Trophoblast cell (in vitro differentiated cells and primary cell): ENCODE data around the gene FAM222A.

ENCODE experiments used
- DNase-seq, 2 donors: peaks; one replicate each; pipeline ENCODE4 v3.0.0-alpha.2; 2016
- H2AFZ ChIP-seq: 2 replicates; pipeline ENCODE4 v1.6.1; 2013; ENCODE audit warnings: low read length, moderate library complexity, mild to moderate bottlenecking; ENCODE audit not compliant: insufficient read depth, poor library complexity
- H2AK5ac ChIP-seq: 2 replicates; pipeline ENCODE4 v1.6.1; 2013; ENCODE audit warnings: mild to moderate bottlenecking, low read length
- H2BK120ac ChIP-seq: 2 replicates; pipeline ENCODE4 v1.6.1; 2013; ENCODE audit warnings: low read length, mild to moderate bottlenecking, moderate library complexity; ENCODE audit not compliant: insufficient read depth, poor library complexity
- H2BK12ac ChIP-seq: 2 replicates; pipeline ENCODE4 v1.6.1; 2013; ENCODE audit warnings: mild to moderate bottlenecking, low read length, moderate library complexity
- H2BK5ac ChIP-seq: 2 replicates; pipeline ENCODE4 v1.6.1; 2013; ENCODE audit warnings: low read length, low read depth, moderate library complexity, mild to moderate bottlenecking; ENCODE audit not compliant: poor library complexity
- H3K14ac ChIP-seq: 2 replicates; pipeline ENCODE4 v1.6.1; 2013; ENCODE audit warnings: mild to moderate bottlenecking, low read length
- H3K18ac ChIP-seq: 2 replicates; pipeline ENCODE4 v1.6.1; 2013; ENCODE audit warnings: mild to moderate bottlenecking, low read length
- H3K23ac ChIP-seq: 2 replicates; pipeline ENCODE4 v1.6.1; 2013; ENCODE audit warnings: low read length
- H3K27ac ChIP-seq: 2 replicates; pipeline ENCODE4 v1.5.1; 2013; ENCODE audit warnings: low read depth, mild to moderate bottlenecking, inconsistent platforms, low read length, moderate library complexity
- H3K27me3 ChIP-seq: 2 replicates; pipeline ENCODE4 v1.6.1; 2013; ENCODE audit warnings: inconsistent platforms, mild to moderate bottlenecking, low read length, moderate library complexity; ENCODE audit not compliant: insufficient read depth
- H3K36me3 ChIP-seq, 2 experiments: 1 replicate in 1 of 2; 2 replicates in 1 of 2; pipeline ENCODE4 v1.6.1; 2013; ENCODE audit warnings: low read length in 2 of 2, mild to moderate bottlenecking in 2 of 2, moderate library complexity in 1 of 2; ENCODE audit not compliant: insufficient read depth in 2 of 2, control insufficient read depth in 1 of 2
- H3K4ac ChIP-seq: 2 replicates; pipeline ENCODE4 v1.6.1; 2013; ENCODE audit warnings: low read depth, mild to moderate bottlenecking, low read length, moderate library complexity
- H3K4me1 ChIP-seq, 2 experiments: 1 replicate in 1 of 2; 2 replicates in 1 of 2; pipeline ENCODE4 v1.6.1; 2013; ENCODE audit warnings: low read length in 2 of 2, mild to moderate bottlenecking in 2 of 2, moderate library complexity in 1 of 2; ENCODE audit not compliant: insufficient read depth in 2 of 2, control insufficient read depth in 1 of 2
- H3K4me2 ChIP-seq: 2 replicates; pipeline ENCODE4 v1.6.1; 2013; ENCODE audit warnings: inconsistent platforms, mild to moderate bottlenecking, low read length, moderate library complexity
- H3K4me3 ChIP-seq: 2 replicates; pipeline ENCODE4 v1.5.1; 2013; ENCODE audit warnings: mild to moderate bottlenecking, low read depth, low read length, inconsistent platforms
- H3K79me1 ChIP-seq: one replicate; pipeline ENCODE4 v1.6.1; 2013; ENCODE audit warnings: low read length
- H3K79me2 ChIP-seq: 2 replicates; pipeline ENCODE4 v1.6.1; 2013; ENCODE audit warnings: low read length, mild to moderate bottlenecking; ENCODE audit not compliant: control insufficient read depth, insufficient read depth, poor library complexity
- H3K9ac ChIP-seq: 2 replicates; pipeline ENCODE4 v1.6.1; 2013; ENCODE audit warnings: mild to moderate bottlenecking, low read length
- H3K9me3 ChIP-seq: 2 replicates; pipeline ENCODE4 v1.6.1; 2013; ENCODE audit warnings: low read depth, mild to moderate bottlenecking, control low read depth, inconsistent platforms, low read length; ENCODE audit not compliant: insufficient read depth
- H4K12ac ChIP-seq: 2 replicates; pipeline ENCODE4 v1.6.1; 2013; ENCODE audit warnings: low read depth, mild to moderate bottlenecking, low read length, moderate library complexity
- H4K8ac ChIP-seq: 2 replicates; pipeline ENCODE4 v1.6.1; 2013; ENCODE audit warnings: low read depth, mild to moderate bottlenecking, low read length, moderate library complexity
- H4K91ac ChIP-seq: one replicate; pipeline ENCODE4 v1.6.1; 2013; ENCODE audit warnings: low read depth, mild to moderate bottlenecking, low read length, moderate library complexity
- WGBS: extraction: QIAGEN DNeasy Blood & Tissue Kit; methylation state at CpG from one replicate; pipeline ENCODE4 v1.1.7; 2013; ENCODE audit warnings: missing lambda C conversion rate; ENCODE audit not compliant: insufficient read length, insufficient coverage; ENCODE audit errors: extremely low coverage; 5-methylcytosine and 5-hydroxymethylcytosine counted together

Gene FAM222A

DNA sequence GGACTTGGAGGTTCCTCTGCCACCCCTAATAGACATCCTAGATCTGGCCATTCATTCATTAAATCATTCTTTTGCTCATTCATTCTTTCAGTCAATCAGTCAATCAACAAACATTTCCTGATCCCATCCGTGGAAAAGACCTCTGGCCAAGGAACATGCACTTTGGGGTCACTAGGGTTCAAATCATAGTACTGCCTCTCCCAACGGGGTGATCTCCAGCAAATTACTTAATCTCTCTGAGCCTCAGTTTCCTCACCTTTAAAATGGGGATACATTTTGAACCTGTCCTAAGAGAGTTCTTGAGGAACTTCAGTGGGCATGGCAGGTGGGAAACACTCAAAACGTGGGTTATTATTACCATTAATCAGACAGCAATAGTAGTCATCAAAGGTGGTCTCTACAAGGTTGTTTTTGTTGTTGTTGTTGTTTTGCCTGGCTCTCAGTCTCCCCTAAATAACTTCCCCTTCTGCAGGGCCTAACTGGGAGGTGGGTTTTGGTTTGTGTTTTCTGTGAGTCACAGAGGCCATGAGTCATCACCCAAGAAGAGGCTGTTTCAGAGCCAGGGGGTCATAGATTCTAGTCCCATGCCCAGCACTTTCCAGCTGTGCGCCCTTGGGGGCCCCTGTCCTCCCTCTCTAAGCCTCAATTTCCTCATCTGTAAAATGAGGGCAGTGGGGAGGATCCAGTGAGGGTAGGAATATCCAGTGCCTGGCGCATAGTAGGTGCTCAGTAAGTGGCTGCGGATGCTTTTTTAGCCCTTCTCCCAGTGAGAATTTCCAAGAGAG, 16.9 kb upstream of the FAM222A start:
- no peak overlapping the region for H2BK12ac ChIP-seq
- H3K79me1 ChIP-seq: no peaks in the 10 kb centered on the region
- H3K36me3 ChIP-seq: no peaks in the 10 kb centered on the region
- H3K4me1 ChIP-seq: no peaks in the 10 kb centered on the region
- H3K27me3 ChIP-seq: no peaks in the 10 kb centered on the region
- DNase-seq: no peak
- H2BK120ac ChIP-seq: no peak overlapping the region
- no peak overlapping the region for H3K27ac ChIP-seq
- H2AK5ac ChIP-seq: no peak overlapping the region
- no peaks in the 10 kb centered on the region for H3K9me3 ChIP-seq
- no peak overlapping the region for H3K23ac ChIP-seq
- H3K14ac ChIP-seq: no peak overlapping the region
- no peak overlapping the region for H3K9ac ChIP-seq
- H3K4ac ChIP-seq: no peak overlapping the region
- H4K8ac ChIP-seq: no peak overlapping the region
- no peak overlapping the region for H4K91ac ChIP-seq
- H2AFZ ChIP-seq: no peak overlapping the region
- WGBS: no CpG with 5 or more reads among the region's 6 CpGs
- H3K4me3 ChIP-seq: no peak overlapping the region
- no peak overlapping the region for H3K18ac ChIP-seq
- H4K12ac ChIP-seq: no peak overlapping the region
- no peak overlapping the region for H3K4me2 ChIP-seq
- no peaks in the 10 kb centered on the region for H3K79me2 ChIP-seq
- H2BK5ac ChIP-seq: no peak overlapping the region

DNA sequence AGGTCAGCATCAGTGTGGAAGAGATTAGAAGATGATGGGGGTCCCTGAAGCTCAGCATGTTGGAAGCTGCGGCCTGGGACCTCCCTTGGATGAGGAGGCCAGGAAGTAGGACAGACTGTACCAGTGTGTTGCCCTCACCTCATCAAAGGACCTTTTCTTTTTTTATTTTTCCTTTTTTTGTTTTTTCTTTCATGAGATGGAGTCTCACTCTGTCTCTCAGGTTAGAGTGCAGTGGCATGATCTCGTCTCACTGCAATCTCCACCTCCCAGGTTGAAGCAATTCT, 16.4 kb upstream of the FAM222A start:
- Histone ChIP-seq H4K8ac (no peak overlapping the region), H2BK12ac (no peak overlapping the region), H3K79me2 (no peaks in the 10 kb centered on the region), H4K12ac (no peak overlapping the region), H3K4ac (no peak overlapping the region), H3K18ac (no peak overlapping the region), H3K9me3 (no peaks in the 10 kb centered on the region), H2AFZ (no peak overlapping the region), H3K4me1 (no peaks in the 10 kb centered on the region), H3K79me1 (no peaks in the 10 kb centered on the region), H3K4me3 (no peak overlapping the region), H3K9ac (no peak overlapping the region), H2BK120ac (no peak overlapping the region), H4K91ac (no peak overlapping the region), H3K14ac (no peak overlapping the region), H3K27me3 (no peaks in the 10 kb centered on the region), H2BK5ac (no peak overlapping the region), H3K36me3 (no peaks in the 10 kb centered on the region), H3K4me2 (no peak overlapping the region), H2AK5ac (no peak overlapping the region), H3K23ac (no peak overlapping the region), H3K27ac (no peak overlapping the region)
- no CpG with 5 or more reads among the region's 2 CpGs for WGBS
- no peak for DNase-seq

DNA sequence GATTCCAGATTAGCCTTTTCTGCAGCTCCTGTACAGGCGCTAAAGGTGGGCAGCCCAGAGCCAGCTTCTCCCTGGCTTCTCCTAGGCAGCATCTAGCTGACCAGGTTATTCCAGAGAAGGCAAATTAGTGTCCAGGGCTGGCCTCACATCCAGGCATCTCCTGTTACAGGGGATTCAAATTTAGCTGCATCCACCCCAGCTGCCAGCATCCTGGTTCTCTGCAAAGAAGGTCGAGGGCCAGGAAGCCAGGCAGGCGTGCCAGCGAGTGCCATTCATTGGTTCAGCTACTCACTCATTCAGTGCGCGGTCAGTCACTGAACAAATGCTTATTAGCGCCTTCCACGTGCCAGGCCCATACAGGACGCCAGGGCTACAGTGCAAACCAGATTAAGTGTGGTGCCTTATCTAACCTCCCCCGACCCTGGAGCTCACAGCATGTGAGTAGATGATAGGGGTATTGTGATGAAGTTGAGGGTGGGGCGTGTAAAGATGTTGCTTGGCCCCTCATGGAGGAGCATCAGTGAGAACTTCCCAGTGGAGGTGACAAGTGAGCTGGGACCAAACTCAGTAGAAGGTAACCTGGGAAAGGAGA, 15.7 kb upstream of the FAM222A start:
- Histone ChIP-seq H3K27me3 (no peaks in the 10 kb centered on the region), H4K12ac (no peak overlapping the region), H3K14ac (no peak overlapping the region), H3K79me2 (no peaks in the 10 kb centered on the region), H3K36me3 (no peaks in the 10 kb centered on the region), H3K4me1 (no peaks in the 10 kb centered on the region), H3K4ac (no peak overlapping the region), H3K18ac (no peak overlapping the region), H4K91ac (no peak overlapping the region), H2BK120ac (no peak overlapping the region), H3K9ac (no peak overlapping the region), H3K23ac (no peak overlapping the region), H4K8ac (no peak overlapping the region), H3K27ac (no peak overlapping the region), H3K79me1 (no peaks in the 10 kb centered on the region), H2AK5ac (no peak overlapping the region), H2BK5ac (no peak overlapping the region), H2BK12ac (no peak overlapping the region), H2AFZ (no peak overlapping the region), H3K9me3 (no peaks in the 10 kb centered on the region), H3K4me2 (no peak overlapping the region), H3K4me3 (no peak overlapping the region)
- no peak for DNase-seq
- no CpG with 5 or more reads among the region's 11 CpGs for WGBS

DNA sequence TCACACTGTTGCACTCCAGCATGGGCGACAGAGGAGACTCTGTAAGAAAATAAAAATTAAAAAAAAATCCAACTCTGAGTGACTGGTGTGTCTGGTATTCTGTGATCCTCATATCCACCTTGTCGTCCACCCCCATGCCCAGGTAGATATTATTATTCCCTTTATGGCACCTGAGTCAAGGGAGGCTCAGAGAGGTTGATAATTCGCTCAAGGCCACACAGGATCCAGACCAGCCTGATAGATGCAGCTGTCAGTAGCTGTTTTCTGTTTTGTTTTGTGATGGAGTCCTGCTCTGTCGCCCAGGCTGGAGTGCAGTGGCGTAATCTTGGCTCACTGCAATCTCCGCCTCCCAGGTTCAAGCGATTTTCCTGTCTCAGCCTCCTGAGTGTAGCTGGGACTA, 14.8 kb upstream of the FAM222A start:
- Histone ChIP-seq H4K12ac (no peak overlapping the region), H3K4me2 (no peak overlapping the region), H2BK120ac (no peak overlapping the region), H4K91ac (no peak overlapping the region), H3K4me3 (no peak overlapping the region), H2BK5ac (no peak overlapping the region), H3K9ac (no peak overlapping the region), H2AFZ (no peak overlapping the region), H3K36me3 (no peaks in the 10 kb centered on the region), H4K8ac (no peak overlapping the region), H3K79me1 (no peaks in the 10 kb centered on the region), H2BK12ac (no peak overlapping the region), H3K27me3 (no peaks in the 10 kb centered on the region), H3K4me1 (no peaks in the 10 kb centered on the region), H3K23ac (no peak overlapping the region), H3K14ac (no peak overlapping the region), H3K4ac (no peak overlapping the region), H2AK5ac (no peak overlapping the region), H3K27ac (no peak overlapping the region), H3K9me3 (no peaks in the 10 kb centered on the region), H3K79me2 (no peaks in the 10 kb centered on the region), H3K18ac (no peak overlapping the region)
- no CpG with 5 or more reads among the region's 7 CpGs for WGBS
- no peak for DNase-seq
